Endothelial cell (in vitro differentiated cells): ENCODE results near the gene NDEL1. TPM values are rescaled to one million over a fixed set of nuclear protein-coding genes. Genes with fewer than 3 reads are reported as not detected.
A peak's percentile ranks its signal among the peaks of the same experiment; 100 is the strongest.

ENCODE experiments used
- DNase-seq: peaks from one replicate; pipeline ENCODE4 v3.0.0; 2021; ENCODE audit warnings: low spot score
- H3K27ac Mint-ChIP-seq: one replicate; pipeline ENCODE4 v1.8.0; 2021; ENCODE audit warnings: mixed read lengths, inconsistent platforms; ENCODE audit not compliant: unreplicated experiment
- H3K27me3 Mint-ChIP-seq: one replicate; pipeline ENCODE4 v1.8.0; 2021; ENCODE audit warnings: mild to moderate bottlenecking, moderate library complexity, mixed read lengths, inconsistent platforms; ENCODE audit not compliant: unreplicated experiment
- H3K36me3 Mint-ChIP-seq: one replicate; pipeline ENCODE4 v1.8.0; 2021; ENCODE audit warnings: mild to moderate bottlenecking, low read depth, mixed read lengths, inconsistent platforms; ENCODE audit not compliant: unreplicated experiment
- H3K4me1 Mint-ChIP-seq: one replicate; pipeline ENCODE4 v1.8.0; 2021; ENCODE audit warnings: mild to moderate bottlenecking, mixed read lengths, inconsistent platforms; ENCODE audit not compliant: unreplicated experiment
- H3K4me3 Mint-ChIP-seq: one replicate; pipeline ENCODE4 v1.8.0; 2021; ENCODE audit warnings: mild to moderate bottlenecking, mixed read lengths, inconsistent platforms; ENCODE audit not compliant: unreplicated experiment
- H3K9me3 Mint-ChIP-seq: one replicate; pipeline ENCODE4 v1.8.0; 2021; ENCODE audit warnings: mixed read lengths, inconsistent platforms; ENCODE audit not compliant: unreplicated experiment
- total RNA-seq: library from RNA; stranded (reverse); fragmentation: NEBNext Ultra II Directional; extraction: Animal tissue kit (Norgen Biotek cat#: 25700); gene quantifications from one replicate; pipeline ENCODE4 v1.2.1, GENCODE V29; 2021; ENCODE audit not compliant: unreplicated experiment
- TF ChIP-seq, protein P1 (sequence below): fragments of 200-600 bp; sonication (generic); IDR thresholded peaks from one replicate; pipeline ENCODE4 v1.5.0; 2021; ENCODE audit warnings: antibody characterized with exemption; ENCODE audit not compliant: unreplicated experiment

NDEL1 gene
- total RNA-seq, 1 donor from 2014 or later = 82.4 TPM

DNA sequence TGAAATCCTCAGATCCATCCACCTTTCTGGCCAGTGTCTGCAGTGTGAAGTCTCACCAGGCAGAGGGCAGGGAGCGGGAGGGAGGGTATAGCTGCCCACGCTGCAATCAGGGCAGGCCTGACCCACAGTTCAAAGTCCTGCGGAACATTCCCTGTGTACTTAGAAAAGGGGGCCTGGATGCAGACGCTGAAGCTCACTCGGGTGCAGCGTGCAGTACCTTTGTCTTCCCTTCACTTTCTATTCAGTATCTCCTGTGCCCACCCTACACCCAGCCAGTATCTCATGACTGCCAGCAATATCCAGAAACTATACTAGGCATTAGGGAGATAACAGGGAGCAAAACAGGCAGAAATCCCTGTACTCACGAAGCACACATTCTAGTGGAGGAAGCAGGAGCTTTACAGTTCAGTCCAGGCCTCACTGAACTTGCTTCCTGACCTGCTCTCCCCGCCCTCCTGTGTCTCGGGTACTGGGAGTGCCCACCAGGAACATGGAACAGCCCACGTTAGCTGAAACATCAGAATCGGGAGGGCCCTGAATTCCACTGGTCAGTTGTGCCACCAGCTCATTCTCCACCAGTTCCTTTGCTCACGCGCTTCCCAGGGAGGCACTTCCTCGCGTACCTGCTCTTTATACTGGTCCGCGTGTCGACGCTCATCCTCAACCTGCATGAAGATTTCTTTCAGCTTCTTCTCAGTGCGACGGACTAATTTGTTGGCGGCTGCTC is 42.2 kb downstream of the NDEL1 start:
- TF ChIP-seq, protein P1, sequence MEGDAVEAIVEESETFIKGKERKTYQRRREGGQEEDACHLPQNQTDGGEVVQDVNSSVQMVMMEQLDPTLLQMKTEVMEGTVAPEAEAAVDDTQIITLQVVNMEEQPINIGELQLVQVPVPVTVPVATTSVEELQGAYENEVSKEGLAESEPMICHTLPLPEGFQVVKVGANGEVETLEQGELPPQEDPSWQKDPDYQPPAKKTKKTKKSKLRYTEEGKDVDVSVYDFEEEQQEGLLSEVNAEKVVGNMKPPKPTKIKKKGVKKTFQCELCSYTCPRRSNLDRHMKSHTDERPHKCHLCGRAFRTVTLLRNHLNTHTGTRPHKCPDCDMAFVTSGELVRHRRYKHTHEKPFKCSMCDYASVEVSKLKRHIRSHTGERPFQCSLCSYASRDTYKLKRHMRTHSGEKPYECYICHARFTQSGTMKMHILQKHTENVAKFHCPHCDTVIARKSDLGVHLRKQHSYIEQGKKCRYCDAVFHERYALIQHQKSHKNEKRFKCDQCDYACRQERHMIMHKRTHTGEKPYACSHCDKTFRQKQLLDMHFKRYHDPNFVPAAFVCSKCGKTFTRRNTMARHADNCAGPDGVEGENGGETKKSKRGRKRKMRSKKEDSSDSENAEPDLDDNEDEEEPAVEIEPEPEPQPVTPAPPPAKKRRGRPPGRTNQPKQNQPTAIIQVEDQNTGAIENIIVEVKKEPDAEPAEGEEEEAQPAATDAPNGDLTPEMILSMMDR = no peak
- H3K9me3 Mint-ChIP-seq = no peaks in the 10 kb centered on the region
- H3K36me3 Mint-ChIP-seq = peaks cover 55% of the 10 kb centered on the region
- peaks cover 2% of the 10 kb centered on the region for H3K4me1 Mint-ChIP-seq
- no peak for DNase-seq
- H3K27ac Mint-ChIP-seq = peak overlapping the region; percentile 0
- H3K4me3 Mint-ChIP-seq = peak overlapping the region; percentile 61
- H3K27me3 Mint-ChIP-seq = peaks cover 21% of the 10 kb centered on the region

DNA sequence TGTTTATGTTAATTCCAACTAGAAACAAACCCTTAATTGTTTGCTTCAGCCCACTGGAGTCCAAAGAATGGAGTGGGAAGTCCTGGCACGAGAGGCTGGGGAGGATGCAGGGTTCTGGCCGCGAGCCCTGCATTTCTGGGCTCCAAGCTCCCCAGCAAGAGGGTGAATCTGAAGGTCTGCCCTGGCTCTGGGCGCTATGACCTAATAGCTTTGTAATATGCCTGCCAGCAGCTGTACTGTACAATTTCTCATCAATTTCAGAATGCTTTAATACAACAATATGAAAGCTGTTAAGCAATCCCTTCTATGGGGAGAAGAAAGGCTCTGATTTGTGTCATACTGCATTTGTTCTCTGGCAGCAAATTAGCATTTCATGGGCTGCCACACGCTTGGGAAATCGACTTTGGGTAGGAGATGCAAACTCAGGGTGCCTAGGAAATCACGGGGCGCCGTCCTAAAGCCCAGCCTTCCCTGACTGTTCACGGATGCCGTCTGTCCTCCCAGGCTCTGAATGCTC is 43.8 kb downstream of the NDEL1 start:
- no peak for DNase-seq
- TF ChIP-seq, protein P1 = no peak
- H3K9me3 Mint-ChIP-seq = no peaks in the 10 kb centered on the region
- peaks cover 2% of the 10 kb centered on the region for H3K4me1 Mint-ChIP-seq
- H3K4me3 Mint-ChIP-seq = no peak overlapping the region
- no peak overlapping the region for H3K27ac Mint-ChIP-seq
- H3K36me3 Mint-ChIP-seq = peaks cover 55% of the 10 kb centered on the region
- H3K27me3 Mint-ChIP-seq = peaks cover 17% of the 10 kb centered on the region

DNA sequence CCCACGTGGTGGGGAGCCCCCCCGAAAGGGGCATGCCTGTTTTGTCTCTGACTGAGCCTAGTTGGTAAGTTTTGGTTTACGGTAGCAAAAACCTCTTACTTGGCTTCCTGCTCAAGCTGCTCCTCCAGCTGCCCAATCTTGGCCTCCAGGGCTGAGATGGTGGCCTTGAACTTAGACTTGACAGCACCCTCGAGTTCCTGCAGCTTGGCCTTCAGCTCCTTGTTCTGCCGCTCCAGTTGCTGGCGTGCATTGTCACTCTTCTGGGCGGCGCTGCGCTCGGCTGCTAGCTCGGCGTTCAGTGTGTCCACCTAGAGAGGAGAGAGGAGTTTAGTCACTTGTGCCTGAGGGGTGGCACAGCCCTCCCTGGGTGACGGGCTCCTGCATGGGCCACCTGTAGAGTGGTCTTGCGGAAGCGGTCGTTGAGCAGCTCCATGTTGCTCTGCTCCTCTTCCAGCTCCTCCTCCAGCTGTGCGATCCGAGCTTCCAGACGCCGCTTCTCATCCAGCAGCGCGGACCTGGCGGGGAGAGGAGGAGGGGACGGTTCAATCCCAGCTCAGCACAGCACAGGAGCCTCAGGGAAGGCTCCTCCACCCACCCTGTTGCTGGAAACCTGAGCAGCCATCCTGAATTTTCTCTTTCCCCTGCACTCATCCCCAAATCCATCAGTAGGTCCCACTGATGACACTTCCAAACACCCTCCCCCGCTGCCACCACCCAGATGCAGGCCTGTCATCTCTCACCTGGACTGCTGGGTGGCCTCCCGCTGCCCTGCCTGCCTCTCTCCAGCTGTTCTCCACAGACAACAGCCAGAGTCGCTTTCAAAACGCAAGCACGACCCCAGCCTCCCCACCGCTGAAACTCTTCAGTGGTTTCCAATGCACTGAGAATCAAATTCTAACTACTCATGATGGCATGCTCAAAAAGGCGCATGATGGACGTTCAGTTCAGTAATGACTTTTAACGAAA is 44.6 kb downstream of the NDEL1 start:
- peaks cover 17% of the 10 kb centered on the region for H3K27me3 Mint-ChIP-seq
- no peaks in the 10 kb centered on the region for H3K9me3 Mint-ChIP-seq
- H3K4me3 Mint-ChIP-seq = no peak overlapping the region
- peaks cover 2% of the 10 kb centered on the region for H3K4me1 Mint-ChIP-seq
- H3K27ac Mint-ChIP-seq = peak overlapping the region; percentile 72
- TF ChIP-seq, protein P1 = no peak
- no peak for DNase-seq
- H3K36me3 Mint-ChIP-seq = peaks cover 56% of the 10 kb centered on the region

DNA sequence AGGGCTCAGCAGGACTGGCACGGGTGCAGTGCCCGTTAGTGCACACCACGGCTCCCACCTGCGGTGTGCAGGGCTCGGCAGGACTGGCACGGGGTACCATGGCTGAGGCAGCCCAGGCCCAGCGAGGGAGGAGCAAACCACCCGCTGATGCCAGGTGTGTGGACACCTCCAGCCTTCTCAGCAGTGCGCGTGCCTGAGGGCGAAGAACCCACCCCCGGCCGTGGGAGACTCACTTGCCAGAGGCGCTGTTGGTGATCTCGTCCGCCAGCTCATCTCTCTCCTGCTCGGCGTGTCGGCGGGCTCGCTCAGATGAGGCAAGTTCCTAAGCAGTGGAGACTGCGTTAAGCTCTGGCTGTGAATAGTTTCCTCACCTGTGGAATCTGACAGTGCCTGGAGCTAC is 45.4 kb downstream of the NDEL1 start:
- Mint-ChIP-seq H3K9me3 (no peaks in the 10 kb centered on the region), H3K4me3 (no peak overlapping the region), H3K27ac (peak overlapping the region; percentile 72), H3K4me1 (no peaks in the 10 kb centered on the region), H3K36me3 (peaks cover 57% of the 10 kb centered on the region), H3K27me3 (peaks cover 17% of the 10 kb centered on the region)
- no peak for DNase-seq
- TF ChIP-seq, protein P1 = no peak
